ENCODE results near the gene BRSK1. TPM values are rescaled to one million over a fixed set of nuclear protein-coding genes. Genes with fewer than 3 reads are reported as not detected.
A peak's percentile ranks its signal among the peaks of the same experiment; 100 is the strongest.
"Not testable (repeated sequence)": the region's sequence is repeated elsewhere in the genome, so short reads cannot be mapped to it uniquely, and the experiment has no call there.

BRSK1 gene
- total RNA-seq, 3 donors from 2014 or later: 4.0 to 6.5 (median 5.0) TPM

DNA sequence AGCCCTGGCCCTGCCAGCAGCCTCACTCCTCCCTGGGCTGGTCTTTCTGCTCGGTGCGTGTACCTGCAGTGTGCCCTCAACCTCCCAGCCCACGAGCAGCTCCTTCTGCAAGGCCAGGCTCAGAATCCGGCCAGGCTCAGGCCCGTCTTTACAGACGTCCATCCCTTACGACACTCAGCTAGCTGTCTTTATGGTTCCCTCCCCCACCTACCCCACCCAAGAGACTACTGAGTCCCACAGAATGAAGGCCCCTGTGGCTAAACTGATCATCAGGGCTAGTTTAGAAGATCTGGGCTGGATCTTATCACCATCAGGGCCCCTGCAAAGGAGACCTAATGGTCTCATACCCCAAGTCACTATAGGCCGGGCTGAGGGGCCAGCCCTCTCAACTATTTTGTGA is 30.6 kb downstream of the BRSK1 start:
- H3K4me1 Mint-ChIP-seq (ENCODE audit: low read depth): no peaks in the 10 kb centered on the region

GRCh38 chr19:55315956-55316525 is 32.2 kb downstream of the BRSK1 start:
- Mint-ChIP-seq H3K4me3 (no peak overlapping the region), H3K9me3 (no peaks in the 10 kb centered on the region), H3K36me3 (ENCODE audit: insufficient read depth) (no peaks in the 10 kb centered on the region), H3K4me1 (ENCODE audit: low read depth) (no peaks in the 10 kb centered on the region), H3K27me3 (ENCODE audit: low read depth) (no peaks in the 10 kb centered on the region)
- no peak for ATAC-seq
- no peak for DNase-seq

More for the DNA sequence above, 30.6 kb downstream of the BRSK1 start:
- no peak overlapping the region for H3K4me3 Mint-ChIP-seq
- H3K9me3 Mint-ChIP-seq: no peaks in the 10 kb centered on the region
- H3K27me3 Mint-ChIP-seq (ENCODE audit: low read depth): no peaks in the 10 kb centered on the region
- no peak for DNase-seq
- no peaks in the 10 kb centered on the region for H3K36me3 Mint-ChIP-seq (ENCODE audit: insufficient read depth)
- ATAC-seq: no peak

GRCh38 chr19:55316646-55317045 is 32.8 kb downstream of the BRSK1 start:
- H3K27me3 Mint-ChIP-seq (ENCODE audit: low read depth): peaks cover 4% of the 10 kb centered on the region
- no peak for ATAC-seq
- H3K36me3 Mint-ChIP-seq (ENCODE audit: insufficient read depth): no peaks in the 10 kb centered on the region
- H3K4me1 Mint-ChIP-seq (ENCODE audit: low read depth): no peaks in the 10 kb centered on the region
- no peaks in the 10 kb centered on the region for H3K9me3 Mint-ChIP-seq
- no peak overlapping the region for H3K4me3 Mint-ChIP-seq
- no peak for DNase-seq

DNA sequence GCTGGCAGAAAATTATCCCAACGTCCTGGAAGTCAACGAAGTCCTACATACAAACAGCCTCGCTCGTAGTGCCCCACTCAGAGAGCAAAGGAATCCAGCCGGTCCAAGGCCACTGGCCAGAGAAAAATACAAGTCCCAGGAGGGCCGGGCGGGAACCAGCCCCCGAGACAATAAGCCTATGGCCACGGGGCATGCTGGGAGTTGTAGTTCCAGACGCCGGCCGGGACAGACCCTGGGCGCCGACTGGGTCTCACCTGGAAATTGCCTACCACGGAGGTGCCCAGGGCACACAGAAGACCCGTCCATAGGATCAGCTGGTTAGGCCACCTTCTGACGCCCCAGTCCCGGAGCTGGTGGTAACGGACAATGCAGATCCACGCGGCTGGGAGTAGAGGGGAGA is 36.0 kb downstream of the BRSK1 start:
- Mint-ChIP-seq H3K36me3 (ENCODE audit: insufficient read depth) (no peaks in the 10 kb centered on the region), H3K4me1 (ENCODE audit: low read depth) (no peaks in the 10 kb centered on the region), H3K27me3 (ENCODE audit: low read depth) (peaks cover 9% of the 10 kb centered on the region), H3K9me3 (no peaks in the 10 kb centered on the region), H3K4me3 (no peak overlapping the region)
- DNase-seq (no peak), ATAC-seq (no peak)

- H3K9me3 Mint-ChIP-seq: no peaks in the 10 kb centered on the region
- no peaks in the 10 kb centered on the region for H3K4me1 Mint-ChIP-seq (ENCODE audit: low read depth)
- DNase-seq (no peak), ATAC-seq (no peak)
- H3K36me3 Mint-ChIP-seq (ENCODE audit: insufficient read depth): no peaks in the 10 kb centered on the region
- no peak overlapping the region for H3K4me3 Mint-ChIP-seq
- H3K27me3 Mint-ChIP-seq (ENCODE audit: low read depth): peaks cover 9% of the 10 kb centered on the region
Observed at GRCh38 chr19:55320844-55321419, 37.1 kb downstream of the BRSK1 start.

- DNase-seq (no peak), ATAC-seq (no peak)
- Mint-ChIP-seq H3K4me3 (no peak overlapping the region), H3K36me3 (ENCODE audit: insufficient read depth) (no peaks in the 10 kb centered on the region), H3K9me3 (no peaks in the 10 kb centered on the region), H3K27me3 (ENCODE audit: low read depth) (peaks cover 9% of the 10 kb centered on the region), H3K4me1 (ENCODE audit: low read depth) (no peaks in the 10 kb centered on the region)
Observed at GRCh38 chr19:55321466-55322137, 37.8 kb downstream of the BRSK1 start.

DNA sequence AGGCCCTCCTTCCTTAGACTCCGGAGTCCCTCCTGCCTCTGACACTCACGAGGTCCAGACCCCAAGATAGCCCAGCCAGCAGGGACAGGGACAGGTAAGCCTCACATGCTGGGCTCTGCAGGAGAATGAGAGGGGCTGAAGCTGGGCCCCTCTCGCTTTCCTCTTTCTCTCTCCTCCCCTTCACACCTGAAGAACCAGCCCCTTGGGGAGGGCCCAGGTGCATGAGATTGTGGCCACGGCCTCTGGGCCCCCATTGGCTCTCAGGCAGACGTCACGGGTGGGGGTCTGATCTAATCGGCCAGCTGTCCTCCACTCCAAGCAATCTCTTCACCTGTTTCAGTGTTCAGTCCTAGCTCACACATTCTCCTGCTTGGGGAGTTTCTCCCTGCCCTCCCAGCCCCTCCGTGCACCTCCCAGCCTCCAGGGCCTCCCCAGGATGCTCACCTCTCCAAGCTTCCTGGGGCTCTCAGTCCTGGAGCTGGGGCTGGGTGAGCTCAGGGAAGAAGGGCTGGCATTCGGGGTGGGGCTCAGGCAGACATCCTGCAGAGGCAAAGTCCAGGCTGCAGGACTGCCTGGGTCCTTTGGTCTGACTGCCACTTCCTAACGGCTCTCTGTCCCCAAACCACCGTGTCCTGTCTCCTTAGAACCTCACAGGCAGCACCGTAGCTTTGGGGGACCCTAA is 38.5 kb downstream of the BRSK1 start:
- Mint-ChIP-seq H3K27me3 (ENCODE audit: low read depth) (peaks cover 9% of the 10 kb centered on the region), H3K36me3 (ENCODE audit: insufficient read depth) (no peaks in the 10 kb centered on the region), H3K9me3 (no peaks in the 10 kb centered on the region), H3K4me3 (no peak overlapping the region), H3K4me1 (ENCODE audit: low read depth) (no peaks in the 10 kb centered on the region)
- DNase-seq: no peak
- no peak for ATAC-seq

DNA sequence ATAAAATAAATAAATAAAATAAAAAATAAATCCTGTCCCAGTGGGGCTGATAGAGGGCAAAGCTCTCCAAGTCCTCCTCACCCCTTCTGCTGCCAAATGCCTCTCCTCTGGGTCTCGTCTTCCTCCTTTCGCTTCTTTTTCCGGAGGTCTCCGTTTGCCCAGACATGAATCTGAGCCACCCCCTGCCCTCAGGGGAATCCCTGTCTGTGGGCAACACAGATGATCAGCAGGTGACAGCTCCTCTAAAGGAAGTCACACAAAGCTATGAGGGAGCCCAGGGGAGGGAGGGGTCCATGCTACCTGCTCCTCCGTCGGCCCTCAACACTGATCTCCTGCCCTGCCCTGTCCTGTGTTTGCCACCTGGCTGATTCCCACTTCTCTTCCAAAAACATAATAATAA is 40.9 kb downstream of the BRSK1 start:
- H3K4me3 Mint-ChIP-seq: no peak overlapping the region
- no peaks in the 10 kb centered on the region for H3K9me3 Mint-ChIP-seq
- ATAC-seq: no peak
- H3K27me3 Mint-ChIP-seq (ENCODE audit: low read depth): peaks cover 11% of the 10 kb centered on the region
- DNase-seq: no peak
- H3K4me1 Mint-ChIP-seq (ENCODE audit: low read depth): no peaks in the 10 kb centered on the region
- H3K36me3 Mint-ChIP-seq (ENCODE audit: insufficient read depth): no peaks in the 10 kb centered on the region

DNA sequence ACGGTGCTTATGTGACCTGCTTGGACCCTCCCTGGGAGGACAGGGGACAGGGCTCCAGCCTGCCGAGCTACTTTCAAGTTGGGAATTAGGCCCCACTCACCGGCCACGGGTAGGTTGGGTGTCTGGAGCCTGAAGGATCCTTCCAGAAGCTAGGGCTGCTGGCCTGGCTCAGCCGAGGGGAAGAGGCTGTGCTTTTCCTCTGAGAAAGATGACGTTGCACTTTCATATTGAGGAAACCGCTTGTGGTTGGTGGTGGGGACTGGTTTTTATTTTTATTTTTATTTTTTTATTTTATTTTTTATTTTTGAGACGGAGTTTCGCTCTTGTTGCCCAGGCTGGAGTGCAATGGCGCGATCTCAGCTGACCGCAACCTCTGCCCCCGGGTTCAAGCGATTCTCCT is 41.4 kb downstream of the BRSK1 start, which contains the start of gene TMEM150B:
Gene TMEM150B (minus strand): TSS at position 170 of the 400 bp plus-strand sequence. CDS start 4,305 bp downstream, outside the sequence.
- H3K4me3 Mint-ChIP-seq: no peak within 1 kb of the TSS
- H3K27me3 Mint-ChIP-seq (ENCODE audit: low read depth): peaks cover 11% of the 10 kb centered on the region
- H3K4me1 Mint-ChIP-seq (ENCODE audit: low read depth): no peaks in the 10 kb centered on the region
- DNase-seq: no peak
- no peak for ATAC-seq
- no peaks in the 10 kb centered on the region for H3K9me3 Mint-ChIP-seq
- no peaks in the 10 kb centered on the region for H3K36me3 Mint-ChIP-seq (ENCODE audit: insufficient read depth)

DNA sequence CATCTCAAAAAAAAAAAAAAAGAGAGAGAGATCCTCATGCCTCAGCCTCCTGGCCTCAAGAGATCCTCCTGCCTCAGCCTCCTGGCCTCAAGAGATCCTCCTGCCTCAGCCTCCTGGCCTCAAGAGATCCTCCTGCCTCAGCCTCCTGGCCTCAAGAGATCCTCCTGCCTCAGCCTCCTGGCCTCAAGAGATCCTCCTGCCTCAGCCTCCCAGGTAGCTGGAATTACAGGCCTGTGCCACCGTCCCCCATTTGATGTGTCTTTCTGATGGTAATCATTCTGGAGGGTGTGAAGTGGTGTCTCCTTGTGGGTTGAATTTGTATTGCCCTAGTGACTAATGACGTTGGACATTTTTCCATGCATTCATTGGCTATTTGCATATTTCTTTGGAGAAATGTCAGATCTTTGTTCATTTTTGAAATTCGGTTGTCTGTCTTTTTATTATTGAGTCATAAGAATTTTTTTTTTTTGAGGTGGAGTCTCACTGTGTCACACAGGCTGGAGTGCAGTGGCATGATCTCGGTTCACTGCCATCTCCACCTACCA is 45.0 kb downstream of the BRSK1 start:
- not testable (repeated sequence) for H3K4me3 Mint-ChIP-seq; H3K9me3 Mint-ChIP-seq; ATAC-seq; H3K36me3 Mint-ChIP-seq (ENCODE audit: insufficient read depth); DNase-seq; H3K4me1 Mint-ChIP-seq (ENCODE audit: low read depth)
- H3K27me3 Mint-ChIP-seq (ENCODE audit: low read depth): peaks cover 10% of the 10 kb centered on the region

DNA sequence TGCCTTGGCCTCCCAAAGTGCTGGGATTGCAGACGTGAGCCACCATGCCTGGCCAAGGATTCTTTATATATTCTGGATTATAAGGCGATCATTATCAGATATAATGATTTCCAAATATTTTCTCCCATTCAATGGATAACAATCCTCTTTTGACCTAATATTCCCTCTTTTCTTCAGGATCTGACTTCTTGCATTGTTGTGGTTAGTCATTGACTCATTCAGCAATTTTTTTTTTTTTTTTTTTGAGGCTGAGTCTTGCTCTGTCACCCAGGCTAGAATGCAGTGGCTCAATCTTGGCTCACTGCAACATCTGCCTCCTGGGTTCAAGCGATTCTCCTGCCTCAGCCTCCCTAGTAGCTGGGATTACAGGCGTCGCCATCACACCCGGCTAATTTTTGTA is 46.0 kb downstream of the BRSK1 start:
- H3K27me3 Mint-ChIP-seq (ENCODE audit: low read depth): peaks cover 13% of the 10 kb centered on the region
- not testable (repeated sequence) for H3K4me1 Mint-ChIP-seq (ENCODE audit: low read depth); H3K4me3 Mint-ChIP-seq; DNase-seq; H3K9me3 Mint-ChIP-seq; ATAC-seq; H3K36me3 Mint-ChIP-seq (ENCODE audit: insufficient read depth)

DNA sequence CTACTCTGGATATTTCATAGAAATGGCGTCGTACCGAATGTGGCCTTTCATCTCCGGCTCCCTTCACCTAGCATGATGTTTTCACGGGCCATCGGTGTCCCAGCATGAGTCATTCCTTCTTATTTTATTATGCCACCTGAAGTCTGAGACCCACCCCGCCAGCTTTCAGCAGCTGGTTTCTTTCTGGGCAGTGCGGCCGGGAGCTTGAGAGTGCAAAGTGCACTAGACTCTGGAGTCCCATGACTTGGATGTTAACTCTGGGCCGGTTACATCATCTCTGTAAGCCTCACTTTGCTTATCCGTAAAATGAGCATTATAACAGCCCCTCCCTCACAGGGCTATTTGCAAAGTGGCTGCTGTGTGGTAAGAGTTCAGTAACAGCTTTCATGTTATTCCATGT is 50.1 kb downstream of the BRSK1 start:
- Mint-ChIP-seq H3K4me3 (no peak overlapping the region), H3K4me1 (ENCODE audit: low read depth) (peaks cover 5% of the 10 kb centered on the region), H3K9me3 (no peaks in the 10 kb centered on the region), H3K36me3 (ENCODE audit: insufficient read depth) (no peaks in the 10 kb centered on the region), H3K27me3 (ENCODE audit: low read depth) (peaks cover 14% of the 10 kb centered on the region)
- no peak for DNase-seq
- ATAC-seq: no peak

GRCh38 chr19:55336101-55336500 is 52.3 kb downstream of the BRSK1 start:
- Mint-ChIP-seq H3K36me3 (ENCODE audit: insufficient read depth) (no peaks in the 10 kb centered on the region), H3K4me3 (no peak overlapping the region), H3K27me3 (ENCODE audit: low read depth) (peaks cover 12% of the 10 kb centered on the region), H3K9me3 (no peaks in the 10 kb centered on the region), H3K4me1 (ENCODE audit: low read depth) (peaks cover 18% of the 10 kb centered on the region)
- DNase-seq (no peak), ATAC-seq (no peak)

DNA sequence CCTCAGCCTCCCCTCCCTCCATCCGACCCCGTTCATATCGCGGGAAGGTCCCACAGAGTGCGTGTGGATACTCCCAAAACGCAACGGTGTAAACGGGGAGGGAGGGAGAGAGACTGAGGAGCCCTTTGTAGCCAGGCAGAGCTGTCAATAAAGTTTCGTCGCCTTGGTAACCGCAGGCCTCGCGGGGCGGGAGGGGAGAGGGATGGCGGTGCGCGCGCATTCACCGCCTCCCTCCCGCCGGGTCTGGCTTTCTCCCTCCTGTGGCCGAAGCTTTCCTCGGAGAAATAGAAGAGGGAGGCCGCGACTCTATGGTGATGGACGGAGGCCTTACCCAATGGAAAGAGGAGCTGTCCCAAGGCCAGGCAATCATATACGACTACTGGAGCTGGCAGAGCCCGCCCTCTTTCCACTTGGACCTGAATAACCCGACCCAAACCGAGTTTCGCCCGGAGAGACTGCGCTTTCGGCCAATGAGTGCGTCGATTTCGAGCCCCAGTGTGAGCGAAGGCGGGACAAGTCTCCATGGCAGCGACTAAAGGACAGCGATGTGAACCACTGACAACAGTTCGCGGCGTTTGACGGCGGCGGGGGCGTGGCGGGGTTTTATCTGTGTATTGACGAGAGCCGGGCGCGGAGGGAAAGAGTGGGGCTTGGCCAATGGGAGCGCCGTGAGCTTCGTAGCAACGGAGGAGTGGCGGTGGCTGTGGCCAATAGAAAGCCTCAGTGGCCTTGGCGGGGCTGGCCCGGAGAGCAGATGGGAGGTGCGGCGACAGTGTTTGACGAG is 55.5 kb downstream of the BRSK1 start, which contains the start of gene KMT5C:
Gene KMT5C (plus strand): TSS at position 772 of the 784 bp plus-strand sequence. CDS start 2,061 bp downstream, outside the sequence.
- no peaks in the 10 kb centered on the region for H3K36me3 Mint-ChIP-seq (ENCODE audit: insufficient read depth)
- peak; percentile 87 for ATAC-seq
- peaks cover 22% of the 10 kb centered on the region for H3K4me1 Mint-ChIP-seq (ENCODE audit: low read depth)
- H3K27me3 Mint-ChIP-seq (ENCODE audit: low read depth): peaks cover 2% of the 10 kb centered on the region
- H3K9me3 Mint-ChIP-seq: no peaks in the 10 kb centered on the region
- peak; percentile 100 for DNase-seq
- H3K4me3 Mint-ChIP-seq: peak within 1 kb of the TSS; percentile 89

Measured in activated T-cell treated with anti-CD3 and anti-CD28 coated beads, Interleukin-2, amount 50 U/mL, for 4 hours (primary cell).